GM19099 (cell line): ENCODE results near the gene NFKB1.
A peak's percentile ranks its signal among the peaks of the same experiment; 100 is the strongest.

Experiments
- POLR2A ChIP-seq: IDR thresholded peaks from 3 replicates; pipeline ENCODE4 v1.6.1; 2011; ENCODE audit warnings: low read depth; ENCODE audit not compliant: insufficient read length; ENCODE audit errors: extremely low read depth

The NFKB1 gene

GRCh38 chr4:102500696-102501446, at the start of gene NFKB1:
NFKB1 (plus strand) TSS chr4:102501359; CDS start chr4:102525519, 24,160 bp downstream.
- TF ChIP-seq POLR2A: peak; percentile 70

GRCh38 chr4:102452854-102453253, 48.3 kb upstream of the NFKB1 start:
- TF ChIP-seq POLR2A: no peak

- TF ChIP-seq POLR2A: no peak
Observed at GRCh38 chr4:102453827-102454226, 47.3 kb upstream of the NFKB1 start.

- TF ChIP-seq POLR2A: no peak
Observed at GRCh38 chr4:102454268-102454667, 46.9 kb upstream of the NFKB1 start.

- TF ChIP-seq POLR2A: no peak
Observed at GRCh38 chr4:102454981-102455685, 46.0 kb upstream of the NFKB1 start.

GRCh38 chr4:102455750-102456149, 45.4 kb upstream of the NFKB1 start:
- no peak for TF ChIP-seq POLR2A

GRCh38 chr4:102466298-102466697, 34.9 kb upstream of the NFKB1 start:
- TF ChIP-seq POLR2A: no peak

- TF ChIP-seq POLR2A: no peak
Observed at GRCh38 chr4:102469806-102470205, 31.4 kb upstream of the NFKB1 start.

- no peak for TF ChIP-seq POLR2A
Observed at GRCh38 chr4:102472441-102473013, 28.6 kb upstream of the NFKB1 start.

GRCh38 chr4:102473476-102473875, 27.7 kb upstream of the NFKB1 start:
- no peak for TF ChIP-seq POLR2A

- no peak for TF ChIP-seq POLR2A
Observed at GRCh38 chr4:102474736-102475504, 26.2 kb upstream of the NFKB1 start.

GRCh38 chr4:102477657-102478056, 23.5 kb upstream of the NFKB1 start:
- TF ChIP-seq POLR2A: no peak

GRCh38 chr4:102478186-102478585, 23.0 kb upstream of the NFKB1 start:
- TF ChIP-seq POLR2A: no peak

- no peak for TF ChIP-seq POLR2A
Observed at GRCh38 chr4:102483120-102483519, 18.0 kb upstream of the NFKB1 start.
